ENCODE measurements around the gene TMPRSS13.

DNA sequence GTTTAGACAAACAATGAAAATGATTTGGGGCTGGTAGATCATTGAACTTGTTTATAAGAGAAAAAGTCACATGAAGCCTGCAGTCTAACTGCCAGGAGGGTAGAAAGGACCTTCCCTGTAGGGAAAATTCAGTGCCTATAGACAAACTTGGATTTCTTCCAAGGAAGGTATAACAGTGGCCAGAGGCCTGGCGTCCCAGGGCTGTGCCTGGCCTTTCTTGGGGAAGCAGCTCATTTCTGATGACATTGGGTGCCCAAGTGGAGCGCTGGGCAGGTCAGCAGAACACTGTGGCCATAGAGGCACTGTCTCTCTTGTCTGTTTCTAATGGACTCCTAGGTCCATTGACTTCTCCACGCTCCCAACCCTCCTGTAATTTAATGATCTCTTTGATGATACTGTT, 46.1 kb downstream of the TMPRSS13 start:
- TF ChIP-seq, protein P1, sequence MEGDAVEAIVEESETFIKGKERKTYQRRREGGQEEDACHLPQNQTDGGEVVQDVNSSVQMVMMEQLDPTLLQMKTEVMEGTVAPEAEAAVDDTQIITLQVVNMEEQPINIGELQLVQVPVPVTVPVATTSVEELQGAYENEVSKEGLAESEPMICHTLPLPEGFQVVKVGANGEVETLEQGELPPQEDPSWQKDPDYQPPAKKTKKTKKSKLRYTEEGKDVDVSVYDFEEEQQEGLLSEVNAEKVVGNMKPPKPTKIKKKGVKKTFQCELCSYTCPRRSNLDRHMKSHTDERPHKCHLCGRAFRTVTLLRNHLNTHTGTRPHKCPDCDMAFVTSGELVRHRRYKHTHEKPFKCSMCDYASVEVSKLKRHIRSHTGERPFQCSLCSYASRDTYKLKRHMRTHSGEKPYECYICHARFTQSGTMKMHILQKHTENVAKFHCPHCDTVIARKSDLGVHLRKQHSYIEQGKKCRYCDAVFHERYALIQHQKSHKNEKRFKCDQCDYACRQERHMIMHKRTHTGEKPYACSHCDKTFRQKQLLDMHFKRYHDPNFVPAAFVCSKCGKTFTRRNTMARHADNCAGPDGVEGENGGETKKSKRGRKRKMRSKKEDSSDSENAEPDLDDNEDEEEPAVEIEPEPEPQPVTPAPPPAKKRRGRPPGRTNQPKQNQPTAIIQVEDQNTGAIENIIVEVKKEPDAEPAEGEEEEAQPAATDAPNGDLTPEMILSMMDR (IDR thresholded peaks at IDR 0.05) = no peak
- no peak for TF ChIP-seq POLR2A (IDR thresholded peaks at IDR 0.05)
